GM23338 (cell line): Measurements from ENCODE around the gene PPM1F.

ENCODE experiments used
- CREB1 ChIP-seq: fragments of 250-450 bp; sonication (Bioruptor Pico); IDR thresholded peaks from 2 replicates; pipeline ENCODE4 v1.5.0; 2020; ENCODE audit warnings: low read depth, mild to moderate bottlenecking, moderate library complexity
- CTCF ChIP-seq, 2 experiments: fragments of 200-600 bp in 1 of 2; sonication (generic) in 1 of 2; conservative IDR thresholded peaks; 2 replicates each; pipeline versions ENCODE4 v1.5.1 to v1.6.1; 2016 to 2017; ENCODE audit warnings: antibody characterized with exemption in 2 of 2, low read depth in 2 of 2, mild to moderate bottlenecking in 2 of 2, moderate library complexity in 1 of 2
- ETS1 ChIP-seq: IDR thresholded peaks from 2 replicates; pipeline ENCODE4 v1.6.1; 2016; ENCODE audit warnings: antibody characterized with exemption
- EZH2 ChIP-seq: fragments of 200-600 bp; sonication (generic); IDR thresholded peaks from one replicate; pipeline ENCODE4 v1.8.0; 2017; ENCODE audit warnings: antibody characterized with exemption, mild to moderate bottlenecking, low read depth; ENCODE audit not compliant: unreplicated experiment
- EZH2phosphoT487 ChIP-seq: fragments of 200-600 bp; sonication (generic); IDR thresholded peaks from one replicate; pipeline ENCODE4 v1.8.1; 2018; ENCODE audit warnings: antibody characterized with exemption; ENCODE audit not compliant: unreplicated experiment
- JUNB ChIP-seq: IDR thresholded peaks from one replicate; pipeline ENCODE4 v1.6.1; 2016; ENCODE audit warnings: antibody characterized with exemption; ENCODE audit not compliant: unreplicated experiment
- NANOG ChIP-seq: IDR thresholded peaks from 2 replicates; pipeline ENCODE4 v1.6.1; 2016; ENCODE audit warnings: antibody characterized with exemption, borderline replicate concordance
- POLR2AphosphoS5 ChIP-seq: IDR thresholded peaks from 2 replicates; pipeline ENCODE4 v1.6.1; 2016; ENCODE audit warnings: antibody characterized with exemption, low read depth
- REST ChIP-seq: IDR thresholded peaks from one replicate; pipeline ENCODE4 v1.6.1; 2018; ENCODE audit warnings: antibody characterized with exemption; ENCODE audit not compliant: unreplicated experiment
- STAT1 ChIP-seq: IDR thresholded peaks from one replicate; pipeline ENCODE4 v1.6.1; 2016; ENCODE audit warnings: antibody characterized with exemption; ENCODE audit not compliant: unreplicated experiment
- ZNF114 ChIP-seq: fragments of 250-450 bp; sonication (Bioruptor Pico); IDR thresholded peaks from 2 replicates; pipeline ENCODE4 v1.5.0; 2020; ENCODE audit warnings: mild to moderate bottlenecking, moderate library complexity
- ZNF331 ChIP-seq: fragments of 250-450 bp; sonication (Bioruptor Pico); IDR thresholded peaks from 2 replicates; pipeline ENCODE4 v1.5.0; 2020; ENCODE audit warnings: low read depth, mild to moderate bottlenecking, moderate library complexity
- ZNF462 ChIP-seq: fragments of 250-450 bp; sonication (Bioruptor Pico); IDR thresholded peaks from 2 replicates; pipeline ENCODE4 v1.5.0; 2020; ENCODE audit warnings: mild to moderate bottlenecking, moderate library complexity

- TF ChIP-seq CTCF (conservative IDR thresholded peaks at IDR 0.05; ENCODE audit: low read depth in 2 of 2): no peak
- TF ChIP-seq EZH2phosphoT487: no peak
- TF ChIP-seq JUNB: no peak
- TF ChIP-seq EZH2: no peak
- TF ChIP-seq REST: no peak
- TF ChIP-seq STAT1: no peak
- TF ChIP-seq POLR2AphosphoS5: no peak
- TF ChIP-seq CREB1 (CRISPR knock-in tag): no peak
- TF ChIP-seq ETS1: no peak
- TF ChIP-seq ZNF114: no peak
- TF ChIP-seq ZNF462 (CRISPR knock-in tag): no peak
- TF ChIP-seq ZNF331 (CRISPR knock-in tag): no peak
- no peak for TF ChIP-seq NANOG
Observed at GRCh38 chr22:21881841-21882753, 70.6 kb downstream of the PPM1F start.
